T-helper 1 cell treated with Interleukin-12 subunit alpha and Interleukin-12 subunit beta and Interleukin-4 antibody, amounts not matched to agents 30 μg/mL and 1 μg/mL, for 36 hours (primary cell): Measurements from ENCODE around the gene TBC1D10B.

Source experiments
- H3K27ac Mint-ChIP-seq: one replicate; pipeline ENCODE4 v1.8.0; 2021; ENCODE audit warnings: mild to moderate bottlenecking, mixed read lengths
- H3K27me3 Mint-ChIP-seq: one replicate; pipeline ENCODE4 v1.8.0; 2021; ENCODE audit warnings: low read depth, mixed read lengths
- H3K36me3 Mint-ChIP-seq: one replicate; pipeline ENCODE4 v1.8.0; 2021; ENCODE audit warnings: low read depth, mixed read lengths
- H3K4me1 Mint-ChIP-seq: one replicate; pipeline ENCODE4 v1.8.0; 2021; ENCODE audit warnings: low read depth, mixed read lengths
- H3K4me3 Mint-ChIP-seq: one replicate; pipeline ENCODE4 v1.8.0; 2021; ENCODE audit warnings: mild to moderate bottlenecking, moderate library complexity, mixed read lengths
- H3K9me3 Mint-ChIP-seq: one replicate; pipeline ENCODE4 v1.8.0; 2021; ENCODE audit warnings: mixed read lengths

Gene TBC1D10B

GRCh38 chr16:30371248-30371816 is 1.0 kb upstream of the TBC1D10B start:
- Mint-ChIP-seq H3K9me3 (no peaks in the 10 kb centered on the region), H3K36me3 (peaks cover 12% of the 10 kb centered on the region), H3K27ac (peak overlapping the region; percentile 94), H3K4me3 (peak overlapping the region; percentile 84), H3K4me1 (peaks cover 30% of the 10 kb centered on the region), H3K27me3 (no peaks in the 10 kb centered on the region)

GRCh38 chr16:30369938-30370455 is 297 bp downstream of the TBC1D10B start:
- no peak overlapping the region for H3K27ac Mint-ChIP-seq
- peaks cover 35% of the 10 kb centered on the region for H3K4me1 Mint-ChIP-seq
- no peaks in the 10 kb centered on the region for H3K9me3 Mint-ChIP-seq
- H3K27me3 Mint-ChIP-seq: no peaks in the 10 kb centered on the region
- H3K4me3 Mint-ChIP-seq: peak overlapping the region; percentile 84
- peaks cover 21% of the 10 kb centered on the region for H3K36me3 Mint-ChIP-seq

- Mint-ChIP-seq H3K36me3 (peaks cover 25% of the 10 kb centered on the region), H3K27ac (peak overlapping the region; percentile 74), H3K27me3 (no peaks in the 10 kb centered on the region), H3K9me3 (no peaks in the 10 kb centered on the region), H3K4me1 (peaks cover 35% of the 10 kb centered on the region), H3K4me3 (peak overlapping the region; percentile 87)
Observed at GRCh38 chr16:30369091-30369937, 980 bp downstream of the TBC1D10B start.

GRCh38 chr16:30368792-30369090 is 1.6 kb downstream of the TBC1D10B start:
- H3K9me3 Mint-ChIP-seq: no peaks in the 10 kb centered on the region
- no peaks in the 10 kb centered on the region for H3K27me3 Mint-ChIP-seq
- H3K36me3 Mint-ChIP-seq: peaks cover 25% of the 10 kb centered on the region
- peak overlapping the region; percentile 87 for H3K4me3 Mint-ChIP-seq
- H3K27ac Mint-ChIP-seq: peak overlapping the region; percentile 74
- peaks cover 35% of the 10 kb centered on the region for H3K4me1 Mint-ChIP-seq

GRCh38 chr16:30368122-30368791 is 2.0 kb downstream of the TBC1D10B start:
- Mint-ChIP-seq H3K27me3 (no peaks in the 10 kb centered on the region), H3K36me3 (peaks cover 28% of the 10 kb centered on the region), H3K4me3 (peak overlapping the region; percentile 87), H3K9me3 (no peaks in the 10 kb centered on the region), H3K4me1 (peaks cover 36% of the 10 kb centered on the region), H3K27ac (peak overlapping the region; percentile 74)

- Mint-ChIP-seq H3K27me3 (no peaks in the 10 kb centered on the region), H3K9me3 (no peaks in the 10 kb centered on the region), H3K4me1 (peaks cover 39% of the 10 kb centered on the region), H3K36me3 (peaks cover 33% of the 10 kb centered on the region), H3K27ac (peak overlapping the region; percentile 74), H3K4me3 (peak overlapping the region; percentile 87)
Observed at GRCh38 chr16:30367349-30368009, 2.8 kb downstream of the TBC1D10B start.

- Mint-ChIP-seq H3K4me1 (peaks cover 33% of the 10 kb centered on the region), H3K27me3 (no peaks in the 10 kb centered on the region), H3K9me3 (no peaks in the 10 kb centered on the region), H3K36me3 (peaks cover 36% of the 10 kb centered on the region), H3K27ac (no peak overlapping the region), H3K4me3 (no peak overlapping the region)
Observed at GRCh38 chr16:30366511-30366910, 3.8 kb downstream of the TBC1D10B start.

- peak overlapping the region; percentile 8 for H3K27ac Mint-ChIP-seq
- H3K27me3 Mint-ChIP-seq: no peaks in the 10 kb centered on the region
- H3K4me1 Mint-ChIP-seq: peaks cover 31% of the 10 kb centered on the region
- H3K9me3 Mint-ChIP-seq: no peaks in the 10 kb centered on the region
- H3K36me3 Mint-ChIP-seq: peaks cover 47% of the 10 kb centered on the region
- no peak overlapping the region for H3K4me3 Mint-ChIP-seq
Observed at GRCh38 chr16:30365200-30365599, 5.1 kb downstream of the TBC1D10B start.

- peaks cover 48% of the 10 kb centered on the region for H3K36me3 Mint-ChIP-seq
- H3K4me3 Mint-ChIP-seq: no peak overlapping the region
- no peaks in the 10 kb centered on the region for H3K27me3 Mint-ChIP-seq
- H3K4me1 Mint-ChIP-seq: peaks cover 18% of the 10 kb centered on the region
- H3K9me3 Mint-ChIP-seq: no peaks in the 10 kb centered on the region
- H3K27ac Mint-ChIP-seq: no peak overlapping the region
Observed at GRCh38 chr16:30361180-30361579, 9.1 kb downstream of the TBC1D10B start.

- Mint-ChIP-seq H3K4me3 (no peak overlapping the region), H3K27ac (no peak overlapping the region), H3K36me3 (peaks cover 44% of the 10 kb centered on the region)
Observed at GRCh38 chr16:30359871-30360170, 10.5 kb downstream of the TBC1D10B start.

GRCh38 chr16:30358990-30359870 is 11.1 kb downstream of the TBC1D10B start:
- peaks cover 24% of the 10 kb centered on the region for H3K4me1 Mint-ChIP-seq
- peaks cover 45% of the 10 kb centered on the region for H3K36me3 Mint-ChIP-seq

More at GRCh38 chr16:30359871-30360170, 10.5 kb downstream of the TBC1D10B start:
- Mint-ChIP-seq H3K4me1 (peaks cover 20% of the 10 kb centered on the region), H3K27me3 (no peaks in the 10 kb centered on the region), H3K9me3 (no peaks in the 10 kb centered on the region)

GRCh38 chr16:30358577-30358936 is 11.7 kb downstream of the TBC1D10B start:
- Mint-ChIP-seq H3K27ac (no peak overlapping the region), H3K4me1 (peaks cover 28% of the 10 kb centered on the region), H3K4me3 (no peak overlapping the region), H3K27me3 (no peaks in the 10 kb centered on the region), H3K9me3 (no peaks in the 10 kb centered on the region), H3K36me3 (peaks cover 45% of the 10 kb centered on the region)

More at GRCh38 chr16:30358990-30359870, 11.1 kb downstream of the TBC1D10B start:
- Mint-ChIP-seq H3K27me3 (no peaks in the 10 kb centered on the region), H3K4me3 (no peak overlapping the region), H3K9me3 (no peaks in the 10 kb centered on the region), H3K27ac (no peak overlapping the region)

GRCh38 chr16:30357715-30358576 is 12.3 kb downstream of the TBC1D10B start:
- peaks cover 25% of the 10 kb centered on the region for H3K4me1 Mint-ChIP-seq
- H3K27me3 Mint-ChIP-seq: no peaks in the 10 kb centered on the region
- peaks cover 43% of the 10 kb centered on the region for H3K36me3 Mint-ChIP-seq
- no peaks in the 10 kb centered on the region for H3K9me3 Mint-ChIP-seq
- H3K4me3 Mint-ChIP-seq: no peak overlapping the region
- no peak overlapping the region for H3K27ac Mint-ChIP-seq
